ENCODE results near the gene FAM117A. TPM values are rescaled to one million over a fixed set of nuclear protein-coding genes. Genes with fewer than 3 reads are reported as not detected.

FAM117A gene
- total RNA-seq, 1 experiment from 2014 or later: 26.2 TPM

DNA sequence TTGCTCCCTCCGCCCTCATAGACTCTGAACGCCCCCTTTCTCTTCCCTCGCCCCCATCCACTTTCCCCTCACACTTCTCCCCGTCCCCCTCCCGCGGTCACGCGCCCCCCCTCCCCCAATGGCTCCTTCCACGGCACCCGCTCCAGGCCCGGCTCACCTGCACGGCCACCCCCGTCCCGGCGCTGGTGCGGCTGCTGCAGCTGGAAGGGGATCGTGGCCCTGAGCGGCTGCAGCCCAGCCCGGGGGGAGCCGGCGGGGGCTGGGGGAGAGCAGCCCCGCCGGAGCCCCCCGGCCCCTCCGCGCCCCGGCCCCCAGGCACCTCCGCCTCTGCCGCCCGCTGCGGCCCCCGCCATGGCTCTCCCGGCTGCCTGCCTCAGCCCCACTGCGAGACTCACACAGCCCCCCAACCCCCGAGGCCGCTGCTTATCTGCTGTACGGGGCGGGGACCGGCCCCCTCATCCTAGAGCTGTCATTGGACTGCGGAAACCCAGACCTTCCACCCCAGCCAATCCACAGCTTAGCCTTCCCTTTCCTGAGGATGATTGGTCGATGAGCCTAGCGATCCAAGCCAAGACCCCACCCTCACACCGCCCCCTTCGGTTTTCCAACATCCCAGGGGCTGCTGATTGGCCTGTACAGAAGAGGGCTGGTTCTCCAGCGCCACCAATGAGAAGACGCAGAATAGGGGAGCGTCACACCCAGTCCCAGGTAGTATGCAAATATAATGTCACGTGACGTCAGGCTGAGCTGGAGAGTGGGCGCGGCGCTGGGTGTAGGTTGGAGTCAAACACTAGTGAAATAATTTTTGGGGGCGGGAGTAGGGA, at the start of gene FAM117A (continued):
- TF ChIP-seq E2F1 (CRISPR knock-in tag; IDR thresholded peaks at IDR 0.05): no peak
- no peak for TF ChIP-seq GRHL2 (CRISPR knock-in tag; IDR thresholded peaks at IDR 0.05; ENCODE audit: insufficient replicate concordance, severe bottlenecking)
- TF ChIP-seq ZNF232 (CRISPR knock-in tag; IDR thresholded peaks at IDR 0.05): no peak
- TF ChIP-seq CDX4 (CRISPR knock-in tag; IDR thresholded peaks at IDR 0.05; ENCODE audit: borderline replicate concordance): no peak
- TF ChIP-seq FOXP1 (CRISPR knock-in tag; IDR thresholded peaks at IDR 0.05; ENCODE audit: borderline replicate concordance): no peak
- TF ChIP-seq SOX15 (CRISPR knock-in tag; IDR thresholded peaks at IDR 0.05): no peak
- peak; percentile 62; the same call in 1 of the 2 replicates for TF ChIP-seq TEAD1 (CRISPR knock-in tag; IDR thresholded peaks at IDR 0.05)
- TF ChIP-seq OVOL2 (CRISPR knock-in tag; IDR thresholded peaks at IDR 0.05; ENCODE audit: borderline replicate concordance): no peak
- TF ChIP-seq HMGA2 (CRISPR knock-in tag; IDR thresholded peaks at IDR 0.05): no peak
- no peak for TF ChIP-seq MYBL2 (CRISPR knock-in tag; IDR thresholded peaks at IDR 0.05)
- TF ChIP-seq ZBTB43 (CRISPR knock-in tag; IDR thresholded peaks at IDR 0.05): no peak
- TF ChIP-seq ZNF425 (CRISPR knock-in tag; conservative IDR thresholded peaks at IDR 0.05): no peak
- TF ChIP-seq ZBTB21 (CRISPR knock-in tag; IDR thresholded peaks at IDR 0.05; ENCODE audit: borderline replicate concordance): no peak
- no peak for TF ChIP-seq GTF2I (CRISPR knock-in tag; conservative IDR thresholded peaks at IDR 0.05)
- no peak for TF ChIP-seq FOXK1 (CRISPR knock-in tag; IDR thresholded peaks at IDR 0.05)
- peak; percentile 95 for TF ChIP-seq NFYB (CRISPR knock-in tag; conservative IDR thresholded peaks at IDR 0.05; ENCODE audit: low read depth)
- no peak for TF ChIP-seq MLX (CRISPR knock-in tag; IDR thresholded peaks at IDR 0.05)
- TF ChIP-seq RELA (CRISPR knock-in tag; IDR thresholded peaks at IDR 0.05; ENCODE audit: borderline replicate concordance): no peak
- 0 out of 2 replicates have a peak, but pooled peaks have one; percentile 18 for TF ChIP-seq ETV6 (CRISPR knock-in tag; IDR thresholded peaks at IDR 0.05)
- TF ChIP-seq, protein P1, sequence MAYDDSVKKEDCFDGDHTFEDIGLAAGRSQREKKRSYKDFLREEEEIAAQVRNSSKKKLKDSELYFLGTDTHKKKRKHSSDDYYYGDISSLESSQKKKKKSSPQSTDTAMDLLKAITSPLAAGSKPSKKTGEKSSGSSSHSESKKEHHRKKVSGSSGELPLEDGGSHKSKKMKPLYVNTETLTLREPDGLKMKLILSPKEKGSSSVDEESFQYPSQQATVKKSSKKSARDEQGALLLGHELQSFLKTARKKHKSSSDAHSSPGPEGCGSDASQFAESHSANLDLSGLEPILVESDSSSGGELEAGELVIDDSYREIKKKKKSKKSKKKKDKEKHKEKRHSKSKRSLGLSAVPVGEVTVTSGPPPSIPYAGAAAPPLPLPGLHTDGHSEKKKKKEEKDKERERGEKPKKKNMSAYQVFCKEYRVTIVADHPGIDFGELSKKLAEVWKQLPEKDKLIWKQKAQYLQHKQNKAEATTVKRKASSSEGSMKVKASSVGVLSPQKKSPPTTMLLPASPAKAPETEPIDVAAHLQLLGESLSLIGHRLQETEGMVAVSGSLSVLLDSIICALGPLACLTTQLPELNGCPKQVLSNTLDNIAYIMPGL (CRISPR knock-in tag; IDR thresholded peaks at IDR 0.05): no peak
- no peak for TF ChIP-seq NFATC4 (CRISPR knock-in tag; IDR thresholded peaks at IDR 0.05)
- TF ChIP-seq ATF3 (CRISPR knock-in tag; conservative IDR thresholded peaks at IDR 0.05): no peak
- no peak for TF ChIP-seq ZNF416 (CRISPR knock-in tag; IDR thresholded peaks at IDR 0.05)
- TF ChIP-seq SP1 (CRISPR knock-in tag; conservative IDR thresholded peaks at IDR 0.05): peak; percentile 32; the same call in 1 of the 2 replicates
- TF ChIP-seq KAT7 (CRISPR knock-in tag; IDR thresholded peaks at IDR 0.05; ENCODE audit: borderline replicate concordance): peak; percentile 46; the same call in 1 of the 2 replicates
- TF ChIP-seq TEAD4 (CRISPR knock-in tag; IDR thresholded peaks at IDR 0.05): no peak
- TF ChIP-seq, protein P2, sequence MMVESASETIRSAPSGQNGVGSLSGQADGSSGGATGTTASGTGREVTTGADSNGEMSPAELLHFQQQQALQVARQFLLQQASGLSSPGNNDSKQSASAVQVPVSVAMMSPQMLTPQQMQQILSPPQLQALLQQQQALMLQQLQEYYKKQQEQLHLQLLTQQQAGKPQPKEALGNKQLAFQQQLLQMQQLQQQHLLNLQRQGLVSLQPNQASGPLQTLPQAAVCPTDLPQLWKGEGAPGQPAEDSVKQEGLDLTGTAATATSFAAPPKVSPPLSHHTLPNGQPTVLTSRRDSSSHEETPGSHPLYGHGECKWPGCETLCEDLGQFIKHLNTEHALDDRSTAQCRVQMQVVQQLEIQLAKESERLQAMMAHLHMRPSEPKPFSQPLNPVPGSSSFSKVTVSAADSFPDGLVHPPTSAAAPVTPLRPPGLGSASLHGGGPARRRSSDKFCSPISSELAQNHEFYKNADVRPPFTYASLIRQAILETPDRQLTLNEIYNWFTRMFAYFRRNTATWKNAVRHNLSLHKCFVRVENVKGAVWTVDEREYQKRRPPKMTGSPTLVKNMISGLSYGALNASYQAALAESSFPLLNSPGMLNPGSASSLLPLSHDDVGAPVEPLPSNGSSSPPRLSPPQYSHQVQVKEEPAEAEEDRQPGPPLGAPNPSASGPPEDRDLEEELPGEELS (CRISPR knock-in tag; IDR thresholded peaks at IDR 0.05): no peak
- TF ChIP-seq, protein P3, sequence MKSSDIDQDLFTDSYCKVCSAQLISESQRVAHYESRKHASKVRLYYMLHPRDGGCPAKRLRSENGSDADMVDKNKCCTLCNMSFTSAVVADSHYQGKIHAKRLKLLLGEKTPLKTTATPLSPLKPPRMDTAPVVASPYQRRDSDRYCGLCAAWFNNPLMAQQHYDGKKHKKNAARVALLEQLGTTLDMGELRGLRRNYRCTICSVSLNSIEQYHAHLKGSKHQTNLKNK (CRISPR knock-in tag; IDR thresholded peaks at IDR 0.05): no peak
